Natural killer cell (primary cell): Measurements from ENCODE around the gene SETD3. TPM values are rescaled to one million over a fixed set of nuclear protein-coding genes. Genes with fewer than 3 reads are reported as not detected.
A peak's percentile ranks its signal among the peaks of the same experiment; 100 is the strongest.

ENCODE experiments used
- ATAC-seq, 3 donors: fragments of 150-1000 bp in 2 of 3; fragments of 200-7000 bp in 1 of 3; cut with Tn5 transposase; 1 replicate in 1 of 3; 2 replicates in 2 of 3; pipeline ENCODE4 v1.10.0; 2021; ENCODE audit warnings: mild to moderate bottlenecking in 2 of 3, moderate library complexity in 2 of 3
- DNase-seq, 2 donors: peaks; one replicate each; pipeline versions ENCODE4 v3.0.0 to v3.0.0-alpha.2; 2013 to 2021; ENCODE audit warnings: mixed read lengths in 1 of 2
- H3K27ac ChIP-seq: one replicate; pipeline ENCODE4 v1.5.1; 2013; ENCODE audit warnings: mild to moderate bottlenecking, low read length
- H3K27me3 ChIP-seq: one replicate; pipeline ENCODE4 v1.6.1; 2013; ENCODE audit warnings: low read length; ENCODE audit not compliant: control insufficient read depth, insufficient read depth
- H3K36me3 ChIP-seq: one replicate; pipeline ENCODE4 v1.6.1; 2013; ENCODE audit warnings: low read length; ENCODE audit not compliant: control insufficient read depth, insufficient read depth
- H3K4me1 ChIP-seq: one replicate; pipeline ENCODE4 v1.6.1; 2013; ENCODE audit warnings: low read length; ENCODE audit not compliant: control insufficient read depth, insufficient read depth
- H3K4me3 ChIP-seq: one replicate; pipeline ENCODE4 v1.5.1; 2013; ENCODE audit warnings: low read length
- H3K9me3 ChIP-seq: one replicate; pipeline ENCODE4 v1.6.1; 2013; ENCODE audit warnings: low read length; ENCODE audit not compliant: control insufficient read depth, insufficient read depth
- H3K27ac Mint-ChIP-seq, 2 donors: one replicate each; pipeline ENCODE4 v1.8.0; 2022; ENCODE audit warnings: mild to moderate bottlenecking in 2 of 2, mixed read lengths in 2 of 2, moderate library complexity in 1 of 2
- H3K27me3 Mint-ChIP-seq, 2 donors: one replicate each; pipeline ENCODE4 v1.8.0; 2022; ENCODE audit warnings: low read depth in 2 of 2, mixed read lengths in 2 of 2
- H3K36me3 Mint-ChIP-seq: one replicate; pipeline ENCODE4 v1.8.0; 2022; ENCODE audit warnings: mixed read lengths
- H3K4me1 Mint-ChIP-seq, 2 donors: one replicate each; pipeline ENCODE4 v1.8.0; 2022; ENCODE audit warnings: mixed read lengths in 2 of 2
- H3K4me3 Mint-ChIP-seq: one replicate; pipeline ENCODE4 v1.8.0; 2022; ENCODE audit warnings: mild to moderate bottlenecking, moderate library complexity, mixed read lengths
- H3K9me3 Mint-ChIP-seq, 2 donors: one replicate each; pipeline ENCODE4 v1.8.0; 2022; ENCODE audit warnings: mixed read lengths in 2 of 2
- CTCF ChIP-seq: fragments of 200-600 bp; IDR thresholded peaks from one replicate; pipeline ENCODE4 v1.8.0; 2022; ENCODE audit warnings: antibody characterized with exemption
- WGBS: methylation state at CpG from one replicate; pipeline ENCODE4 v1.1.7; 2013; ENCODE audit warnings: missing lambda C conversion rate; ENCODE audit not compliant: insufficient coverage; 5-methylcytosine and 5-hydroxymethylcytosine counted together
- intact Hi-C: fragments of 100-400 bp; cut with micrococcal nuclease; formaldehyde crosslinking; loops from one replicate; pipeline ENCODE4 v1.14.2; 2022
- total RNA-seq, 4 donors: library from RNA; stranded (reverse); fragments of 120-200 nt in 1 of 4; gene quantifications; one replicate each; pipeline versions ENCODE4 v1.2.3 to v1.2.4, GENCODE V29; 2013 to 2022

SETD3 gene
- total RNA-seq, 3 donors from 2014 or later (not counting 1 experiment from before 2014, with no cell fraction given): 111 to 160 (median 137) TPM

DNA sequence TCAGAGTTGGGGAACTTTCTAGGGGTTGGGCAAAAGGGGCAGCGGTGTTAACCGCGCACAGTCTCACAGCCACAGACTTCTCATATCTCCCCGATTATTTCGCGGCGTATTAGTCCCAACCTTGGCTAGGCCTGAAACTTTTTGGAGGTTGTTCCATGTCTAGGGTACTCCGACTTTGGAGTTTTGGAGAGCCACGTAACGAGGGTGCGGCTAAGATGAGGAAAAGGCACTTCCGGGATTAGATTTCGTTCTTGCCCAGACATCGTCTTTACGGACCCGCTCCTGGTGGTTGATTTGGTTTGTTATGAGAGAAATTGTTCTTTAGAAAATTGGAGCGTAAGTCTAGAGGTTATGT lies 1.1 kb upstream of the SETD3 start:
- Mint-ChIP-seq H3K36me3 (no peaks in the 10 kb centered on the region), H3K4me1 (peaks cover 74 to 82% of the 10 kb centered on the region in 2 donors), H3K9me3 (no peaks in the 10 kb centered on the region), H3K27ac (peak overlapping the region; percentile 96 to 97), H3K4me3 (peak overlapping the region; percentile 97), H3K27me3 (no peaks in the 10 kb centered on the region)
- intact Hi-C loops: loop anchor here (1.0 to 2.0 kb wide), 4 partner anchors 45 to 203 kb away; partner anchors contain the start of genes CCDC85C and CYP46A1
- Histone ChIP-seq H3K9me3 (no peaks in the 10 kb centered on the region), H3K27me3 (no peaks in the 10 kb centered on the region), H3K4me3 (peak overlapping the region; percentile 94), H3K36me3 (no peaks in the 10 kb centered on the region), H3K27ac (peak overlapping the region; percentile 94), H3K4me1 (peaks cover 21% of the 10 kb centered on the region)
- TF ChIP-seq CTCF: no peak
- WGBS: 0% methylated on average over 17 of the region's 17 CpGs
- peak in 1 of 2 donors; percentile 61 for DNase-seq
- no peak for ATAC-seq

- TF ChIP-seq CTCF: no peak
- intact Hi-C loops: loop anchor here (1.0 to 2.0 kb wide), 4 partner anchors 44 to 203 kb away; partner anchors contain the start of genes CCDC85C and CYP46A1
- H3K27me3 Mint-ChIP-seq: no peaks in the 10 kb centered on the region
- ATAC-seq (peak; percentile 84 to 95 (median 85)), DNase-seq (peak; percentile 100)
- no peaks in the 10 kb centered on the region for H3K36me3 ChIP-seq
- peaks cover 72 to 82% of the 10 kb centered on the region in 2 donors for H3K4me1 Mint-ChIP-seq
- WGBS: under 1% methylated on average over 82 of the region's 82 CpGs
- no peaks in the 10 kb centered on the region for H3K27me3 ChIP-seq
- H3K9me3 ChIP-seq: no peaks in the 10 kb centered on the region
- no peaks in the 10 kb centered on the region for H3K36me3 Mint-ChIP-seq
- peak within 1 kb of the TSS; percentile 97 for H3K4me3 Mint-ChIP-seq
- no peaks in the 10 kb centered on the region for H3K9me3 Mint-ChIP-seq
- H3K4me3 ChIP-seq: peak within 1 kb of the TSS; percentile 94
- peaks cover 21% of the 10 kb centered on the region for H3K4me1 ChIP-seq
- peak within 1 kb of the TSS; percentile 94 for H3K27ac ChIP-seq
- H3K27ac Mint-ChIP-seq: peak within 1 kb of the TSS; percentile 96 to 97
Measured at GRCh38 chr14:99480917-99481744, 472 bp upstream of the SETD3 start, which contains the start of gene CCNK. TSS of gene CCNK (plus strand) at chr14:99481409. CDS start at chr14:99492678, 11,269 bp downstream.

DNA sequence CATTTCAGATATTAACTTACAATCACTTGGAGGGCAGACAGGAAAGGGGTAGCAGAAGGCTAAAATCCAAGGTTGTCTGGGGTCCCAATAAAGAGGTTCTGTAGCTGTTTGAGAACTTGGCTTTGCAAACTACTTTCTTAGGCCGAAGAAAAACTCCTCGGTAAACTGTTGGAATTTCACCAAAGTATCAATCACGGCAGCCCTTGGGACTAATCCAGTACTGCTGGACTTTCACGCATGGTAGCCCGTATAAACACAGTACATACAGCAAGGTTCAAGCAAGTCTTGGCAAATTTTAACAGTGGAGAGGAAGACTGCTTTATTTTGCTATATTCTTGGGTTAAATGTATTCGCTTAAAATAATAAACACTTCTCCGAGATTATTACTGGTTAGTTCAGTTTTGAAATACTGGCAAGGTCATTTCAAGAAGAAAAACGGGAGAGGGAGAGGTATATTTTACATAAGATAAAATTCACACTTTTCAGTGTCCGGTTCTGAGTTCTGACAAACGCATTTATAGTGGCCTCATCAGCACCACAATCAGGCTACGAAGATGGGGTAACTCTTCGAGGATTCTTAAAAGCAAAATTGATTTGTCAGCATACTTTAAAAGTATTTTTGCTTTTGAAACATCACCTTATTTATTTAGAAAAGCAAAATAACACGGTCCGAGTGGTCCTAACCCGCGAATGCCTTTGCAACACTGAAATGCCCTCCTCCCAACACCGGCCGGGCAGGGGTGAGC lies 1.3 kb downstream of the SETD3 start:
- no peaks in the 10 kb centered on the region for H3K9me3 Mint-ChIP-seq
- Histone ChIP-seq H3K27me3 (no peaks in the 10 kb centered on the region), H3K4me3 (peak overlapping the region; percentile 54), H3K9me3 (no peaks in the 10 kb centered on the region), H3K4me1 (peaks cover 21% of the 10 kb centered on the region), H3K27ac (peak overlapping the region; percentile 22), H3K36me3 (peaks cover 1% of the 10 kb centered on the region)
- no peak for TF ChIP-seq CTCF
- no peaks in the 10 kb centered on the region for H3K36me3 Mint-ChIP-seq
- no peak for ATAC-seq
- H3K27ac Mint-ChIP-seq: peak overlapping the region; percentile 85 to 94
- intact Hi-C loops: no loop called here
- H3K27me3 Mint-ChIP-seq: no peaks in the 10 kb centered on the region
- H3K4me1 Mint-ChIP-seq: peaks cover 74 to 80% of the 10 kb centered on the region in 2 donors
- 27% methylated on average over 16 of the region's 18 CpGs for WGBS
- peak overlapping the region; percentile 99 for H3K4me3 Mint-ChIP-seq
- no peak for DNase-seq
